ENCODE data around the gene NGLY1. TPM values are rescaled to one million over a fixed set of nuclear protein-coding genes. Genes with fewer than 3 reads are reported as not detected.

The NGLY1 gene
- total RNA-seq, 4 donors from 2014 or later, result 32.9 to 101 (median 46.4) TPM

DNA sequence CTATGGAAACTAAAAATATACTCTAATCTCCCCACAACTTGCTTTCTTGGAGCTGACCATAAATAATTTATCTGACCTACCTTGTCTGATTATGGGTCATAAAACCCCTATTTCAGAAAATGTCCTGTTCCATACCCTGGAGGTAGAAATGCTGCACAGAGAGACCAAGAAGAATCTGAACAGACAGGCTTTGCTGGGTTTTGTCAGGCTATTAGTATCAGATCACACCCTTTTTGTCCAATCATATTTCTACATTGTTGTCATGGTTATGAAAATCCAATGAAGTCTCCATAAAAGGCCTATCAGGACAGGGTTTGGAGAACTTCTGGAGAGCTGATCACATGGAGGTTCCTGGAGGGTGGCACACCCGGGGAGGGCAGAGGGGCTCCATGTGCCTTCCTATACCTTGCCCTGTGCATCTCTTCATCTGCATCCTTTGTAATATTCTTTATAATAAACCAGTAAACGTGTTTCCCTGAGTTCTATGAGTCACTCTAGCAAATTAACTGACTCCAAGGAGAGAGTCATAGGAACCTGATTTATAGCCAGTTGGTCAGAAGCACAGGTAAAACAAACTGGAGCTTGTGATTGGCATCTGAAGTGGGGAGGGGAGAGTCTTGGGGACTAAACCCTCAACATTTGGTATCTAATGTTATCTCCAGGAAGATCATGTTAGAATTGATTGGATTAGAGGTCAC is 58.1 kb downstream of the NGLY1 start:
- Histone ChIP-seq H3K27me3 (no peaks in the 10 kb centered on the region), H3K9me3 (no peaks in the 10 kb centered on the region), H3K4me3 (no peak overlapping the region), H3K4me1 (no peaks in the 10 kb centered on the region), H3K36me3 (peaks cover 0 to 22% (median 0%) of the 10 kb centered on the region in 3 donors), H3K27ac (no peak overlapping the region)
- DNase-seq, result no peak
- TF ChIP-seq POLR2A (IDR thresholded peaks at IDR 0.05), result no peak
- TF ChIP-seq, protein P1, sequence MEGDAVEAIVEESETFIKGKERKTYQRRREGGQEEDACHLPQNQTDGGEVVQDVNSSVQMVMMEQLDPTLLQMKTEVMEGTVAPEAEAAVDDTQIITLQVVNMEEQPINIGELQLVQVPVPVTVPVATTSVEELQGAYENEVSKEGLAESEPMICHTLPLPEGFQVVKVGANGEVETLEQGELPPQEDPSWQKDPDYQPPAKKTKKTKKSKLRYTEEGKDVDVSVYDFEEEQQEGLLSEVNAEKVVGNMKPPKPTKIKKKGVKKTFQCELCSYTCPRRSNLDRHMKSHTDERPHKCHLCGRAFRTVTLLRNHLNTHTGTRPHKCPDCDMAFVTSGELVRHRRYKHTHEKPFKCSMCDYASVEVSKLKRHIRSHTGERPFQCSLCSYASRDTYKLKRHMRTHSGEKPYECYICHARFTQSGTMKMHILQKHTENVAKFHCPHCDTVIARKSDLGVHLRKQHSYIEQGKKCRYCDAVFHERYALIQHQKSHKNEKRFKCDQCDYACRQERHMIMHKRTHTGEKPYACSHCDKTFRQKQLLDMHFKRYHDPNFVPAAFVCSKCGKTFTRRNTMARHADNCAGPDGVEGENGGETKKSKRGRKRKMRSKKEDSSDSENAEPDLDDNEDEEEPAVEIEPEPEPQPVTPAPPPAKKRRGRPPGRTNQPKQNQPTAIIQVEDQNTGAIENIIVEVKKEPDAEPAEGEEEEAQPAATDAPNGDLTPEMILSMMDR (IDR thresholded peaks at IDR 0.05), result no peak

DNA sequence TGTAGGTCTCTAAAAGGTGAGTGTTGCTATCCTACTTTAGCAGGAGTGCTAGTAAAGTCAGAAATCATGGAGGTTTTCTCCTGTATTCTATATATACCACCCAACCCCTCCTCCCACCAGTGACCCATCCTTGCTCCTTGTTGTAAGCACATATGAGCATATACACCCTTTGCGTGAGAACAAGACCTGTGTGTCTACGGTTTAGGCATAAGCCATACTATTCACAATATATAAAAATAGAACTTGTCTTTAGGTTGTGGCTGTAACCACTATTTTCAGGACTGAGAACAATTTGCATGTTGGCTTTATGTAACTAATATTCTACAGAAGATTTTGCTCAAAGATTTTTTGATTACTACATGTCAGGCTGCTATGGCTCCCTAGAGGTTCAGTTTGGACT is 59.4 kb downstream of the NGLY1 start:
- no peak for DNase-seq
- H3K27me3 ChIP-seq, result no peaks in the 10 kb centered on the region
- no peaks in the 10 kb centered on the region for H3K4me1 ChIP-seq
- peaks cover 0 to 23% (median 0%) of the 10 kb centered on the region in 3 donors for H3K36me3 ChIP-seq
- TF ChIP-seq, protein P1 (IDR thresholded peaks at IDR 0.05), result no peak
- no peaks in the 10 kb centered on the region for H3K9me3 ChIP-seq
- no peak overlapping the region for H3K4me3 ChIP-seq
- no peak overlapping the region for H3K27ac ChIP-seq

DNA sequence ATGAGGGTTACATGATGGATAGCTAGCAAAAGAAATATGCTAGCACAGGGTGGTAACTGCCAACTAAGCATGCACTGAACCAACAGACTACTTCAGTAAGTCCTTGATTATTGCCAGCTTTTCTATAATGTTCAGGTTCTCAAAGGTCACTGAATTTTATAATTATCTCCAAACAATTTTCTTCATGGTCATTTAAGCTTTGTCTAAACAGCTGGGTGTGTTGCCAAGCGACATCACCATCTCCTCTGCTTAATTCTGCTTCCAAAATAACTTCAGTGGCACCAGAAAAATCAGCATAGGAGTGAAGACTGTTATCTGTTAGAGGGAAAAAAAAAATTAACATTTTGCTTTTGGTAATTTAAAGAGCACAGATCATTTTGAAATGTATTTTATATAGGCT is 63.9 kb downstream of the NGLY1 start:
- TF ChIP-seq, protein P1 (IDR thresholded peaks at IDR 0.05), result no peak
- TF ChIP-seq POLR2A (IDR thresholded peaks at IDR 0.05), result no peak
- no peak for DNase-seq
- Histone ChIP-seq H3K27me3 (no peaks in the 10 kb centered on the region), H3K4me1 (no peaks in the 10 kb centered on the region), H3K9me3 (no peaks in the 10 kb centered on the region), H3K36me3 (peaks cover 0 to 9% (median 0%) of the 10 kb centered on the region in 3 donors), H3K27ac (no peak overlapping the region), H3K4me3 (no peak overlapping the region)

DNA sequence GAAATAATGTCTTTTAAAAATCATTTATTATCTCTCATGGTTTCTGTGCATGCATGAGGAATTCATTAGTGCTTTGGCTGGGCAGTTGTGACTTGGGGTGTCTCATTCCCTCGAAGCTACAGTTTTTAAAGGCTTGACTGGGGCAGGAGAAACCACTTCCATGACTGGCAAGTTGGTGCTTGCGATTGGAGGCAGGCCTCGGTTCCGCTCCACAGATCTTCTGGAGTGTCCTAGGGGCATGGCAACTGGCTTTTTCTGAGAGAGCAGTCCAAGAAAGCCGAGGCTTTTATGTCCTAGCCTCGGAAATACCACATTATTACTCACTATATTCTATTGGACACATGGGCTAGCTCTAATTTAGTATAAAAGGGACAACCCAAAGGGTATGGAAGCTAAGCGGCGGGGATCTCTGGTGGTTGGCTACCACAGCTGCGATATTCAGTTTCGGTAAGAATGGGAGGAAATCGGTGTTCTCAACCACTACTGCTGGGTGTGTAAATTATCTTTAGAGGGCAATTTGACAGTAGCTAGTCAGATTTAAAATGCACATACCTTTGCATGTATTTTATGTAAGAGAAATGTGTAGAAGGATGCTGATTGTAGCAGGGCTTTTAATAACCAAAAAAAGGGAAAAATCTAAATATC is 69.8 kb downstream of the NGLY1 start:
- Histone ChIP-seq H3K9me3 (no peaks in the 10 kb centered on the region), H3K4me1 (no peaks in the 10 kb centered on the region), H3K27me3 (no peaks in the 10 kb centered on the region), H3K27ac (no peak overlapping the region), H3K4me3 (no peak overlapping the region), H3K36me3 (peaks cover 0 to 5% (median 0%) of the 10 kb centered on the region in 3 donors)
- no peak for DNase-seq
- TF ChIP-seq POLR2A (IDR thresholded peaks at IDR 0.05), result no peak
- TF ChIP-seq, protein P1 (IDR thresholded peaks at IDR 0.05), result no peak

DNA sequence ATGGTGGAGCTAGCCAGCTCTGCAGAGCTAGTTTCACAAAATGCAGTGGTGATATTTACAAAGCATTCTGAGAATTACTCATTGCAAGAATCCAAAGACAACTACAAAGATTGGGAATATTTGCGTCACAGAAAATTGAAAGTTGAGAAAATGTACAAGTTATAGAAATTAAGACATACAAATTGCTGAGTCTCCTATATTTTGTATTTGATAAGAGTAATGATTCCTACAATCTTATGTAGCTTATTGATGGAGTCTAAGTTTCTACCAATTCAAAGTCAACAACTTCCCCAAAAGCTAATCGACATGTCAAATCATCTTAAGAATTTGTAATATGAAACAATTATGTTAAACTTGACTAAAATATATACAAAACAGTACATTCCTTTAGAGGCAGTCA is 72.2 kb downstream of the NGLY1 start:
- Histone ChIP-seq H3K27ac (no peak overlapping the region), H3K9me3 (no peaks in the 10 kb centered on the region), H3K36me3 (no peaks in the 10 kb centered on the region), H3K4me3 (no peak overlapping the region), H3K4me1 (no peaks in the 10 kb centered on the region), H3K27me3 (no peaks in the 10 kb centered on the region)
- no peak for TF ChIP-seq POLR2A (IDR thresholded peaks at IDR 0.05)
- TF ChIP-seq, protein P1 (IDR thresholded peaks at IDR 0.05), result no peak
- no peak for DNase-seq
